Pancreas (tissue), 10 donors: ENCODE measurements around the gene IZUMO2. TPM values are rescaled to one million over a fixed set of nuclear protein-coding genes. Genes with fewer than 3 reads are reported as not detected.

Experiments used
- ATAC-seq, 4 donors: fragments of 200-7000 bp; cut with Tn5 transposase; one replicate each; pipeline versions ENCODE4 v1.8.0 to v1.9.1; 2020; ENCODE audit warnings: mild to moderate bottlenecking in 4 of 4, moderate library complexity in 4 of 4
- DNase-seq, 6 donors: peaks; one replicate each; pipeline ENCODE4 v3.0.0-alpha.2; 2020
- FAIRE-seq: peaks from 2 replicates; lab custom pipeline; 2012; peaks lifted over from hg19 to GRCh38; lab: Jason Lieb, UNC
- H3K27ac ChIP-seq, 4 donors: fragments of 200-600 bp; sonication (generic); 1 replicate in 3 of 4; 2 replicates in 1 of 4; pipeline versions ENCODE4 v1.5.0 to v1.8.0; 2020
- H3K27me3 ChIP-seq, 4 donors: fragments of 200-600 bp; one replicate each; pipeline ENCODE4 v1.8.0; 2021
- H3K36me3 ChIP-seq, 3 donors: fragments of 200-600 bp; sonication (generic) in 1 of 3; one replicate each; pipeline versions ENCODE4 v1.5.0 to v1.8.0; 2020 to 2021
- H3K4me1 ChIP-seq, 3 donors: fragments of 200-600 bp; one replicate each; pipeline ENCODE4 v1.8.0; 2021
- H3K4me3 ChIP-seq, 4 donors: fragments of 200-600 bp; sonication (generic) in 2 of 4; one replicate each; pipeline versions ENCODE4 v1.5.0 to v1.8.0; 2020 to 2021
- H3K9me3 ChIP-seq, 4 donors: fragments of 200-600 bp; one replicate each; pipeline ENCODE4 v1.8.0; 2021
- CTCF ChIP-seq, 4 donors: fragments of 200-600 bp; sonication (generic) in 3 of 4; IDR thresholded peaks; one replicate each; pipeline versions ENCODE4 v1.5.0 to v1.8.0; 2021; ENCODE audit warnings: antibody characterized with exemption in 4 of 4
- WGBS, 2 donors: extraction: QIAGEN DNeasy Blood & Tissue Kit; methylation state at CpG; one replicate each; pipeline ENCODE4 v1.1.7; 2013; 5-methylcytosine and 5-hydroxymethylcytosine counted together
- intact Hi-C, 3 donors: fragments of 100-400 bp; cut with DNase I; formaldehyde crosslinking; loops; one replicate each; pipeline versions ENCODE4 v1.11.1 to v1.14.2; 2022
- polyA plus RNA-seq, 2 donors: library from polyadenylated mRNA; stranded (reverse); fragments of 200-250 nt; gene quantifications; one replicate each; pipeline ENCODE4 v1.2.3, GENCODE V29; 2013
- total RNA-seq, 6 donors: library from RNA; stranded (reverse); fragmentation: NEBNext Ultra II Directional in 4 of 6; extraction: Animal tissue kit (Norgen Biotek cat#: 25700) in 4 of 6; gene quantifications; one replicate each; pipeline versions ENCODE4 v1.2.1 to v1.2.4, GENCODE V29; 2021 to 2023
- donor health status: healthy with polysubstance abuse.
- donor health status: DM: no; HTN: no; CAD: no; lungs with moderate emphysema.
- donor health status: DM: no; HTN: no; CAD: no.
- donor health status: control.
- donor health status: control.
- donor health status: Bipolar disorder and iron deficiency.
- donor health status: DM: yes; HTN: yes; CAD: no.
- donor health status: DM: no; HTN: no; CAD: no.
- donor health status: DM: no; HTN: no; CAD: no.
- donor health status: DM: yes; HTN: yes; CAD: no.

The IZUMO2 gene
- total and polyA plus RNA-seq, 8 donors: not detected

DNA sequence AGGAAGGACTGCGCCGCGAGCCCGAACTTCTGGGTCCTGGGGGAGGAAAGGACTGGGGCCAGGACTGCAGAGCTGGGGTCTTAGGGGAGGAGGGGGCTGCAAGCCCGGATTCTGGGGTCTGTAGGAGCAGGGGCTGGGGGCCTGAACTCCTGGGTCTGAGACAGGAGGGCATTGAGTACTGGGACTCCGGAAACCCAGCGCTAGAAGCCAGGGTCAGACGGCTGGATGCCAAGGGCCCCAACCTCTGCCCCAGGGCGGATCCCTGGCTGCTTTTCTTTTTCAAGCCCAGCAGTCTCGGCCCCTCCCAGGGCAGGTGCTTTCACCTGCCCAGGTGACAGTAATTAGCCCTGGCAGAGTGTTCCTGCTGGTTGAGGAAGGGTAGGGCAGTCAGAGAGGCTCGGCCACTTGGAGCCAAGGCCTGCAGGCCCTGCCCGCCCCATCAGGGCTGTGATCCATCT, 42.6 kb upstream of the IZUMO2 start:
- H3K36me3 ChIP-seq: peaks cover 0 to 4% (median 0%) of the 10 kb centered on the region in 3 donors
- ATAC-seq (peak; percentile 48 to 72 (median 55)), FAIRE-seq (no peak), DNase-seq (peak; percentile 62 to 78 (median 66))
- peak overlapping the region; percentile 67 to 89 (median 82) for H3K27ac ChIP-seq
- H3K4me1 ChIP-seq: peaks cover 0 to 8% (median 6%) of the 10 kb centered on the region in 3 donors
- intact Hi-C loops: no loop called here
- H3K4me3 ChIP-seq: peak overlapping the region; percentile 18 to 56 (median 40)
- 2 to 9% methylated on average over 12 of the region's 12 CpGs for WGBS, 2 donors
- TF ChIP-seq CTCF (IDR thresholded peaks at IDR 0.05): peak in 2 of 4 donors; percentile 12 to 21
- H3K9me3 ChIP-seq: no peaks in the 10 kb centered on the region
- H3K27me3 ChIP-seq: no peaks in the 10 kb centered on the region

GRCh38 chr19:50204811-50205675, 42.0 kb upstream of the IZUMO2 start:
- peaks cover 0 to 8% (median 6%) of the 10 kb centered on the region in 3 donors for H3K4me1 ChIP-seq
- peak overlapping the region; percentile 18 to 56 (median 40) for H3K4me3 ChIP-seq
- H3K27ac ChIP-seq: peak overlapping the region; percentile 67 to 89 (median 82)
- intact Hi-C loops: no loop called here
- no peak for TF ChIP-seq CTCF (IDR thresholded peaks at IDR 0.05)
- 5% methylated on average over 40 to 49 of the region's 49 CpGs for WGBS, 2 donors
- DNase-seq (peak; percentile 90 to 96 (median 94)), FAIRE-seq (no peak), ATAC-seq (peak; percentile 83 to 92 (median 86))
- no peaks in the 10 kb centered on the region for H3K9me3 ChIP-seq
- H3K27me3 ChIP-seq: no peaks in the 10 kb centered on the region
- H3K36me3 ChIP-seq: no peaks in the 10 kb centered on the region

- H3K27ac ChIP-seq: peak overlapping the region; percentile 67 to 78 (median 71)
- H3K27me3 ChIP-seq: no peaks in the 10 kb centered on the region
- 39 to 43% methylated on average over 7 of the region's 7 CpGs for WGBS, 2 donors
- intact Hi-C loops: no loop called here
- ATAC-seq (no peak), FAIRE-seq (no peak), DNase-seq (no peak)
- peaks cover 0 to 12% (median 6%) of the 10 kb centered on the region in 3 donors for H3K4me1 ChIP-seq
- TF ChIP-seq CTCF (IDR thresholded peaks at IDR 0.05): no peak
- no peaks in the 10 kb centered on the region for H3K36me3 ChIP-seq
- peak overlapping the region; percentile 41 to 60 (median 49) for H3K4me3 ChIP-seq
- H3K9me3 ChIP-seq: no peaks in the 10 kb centered on the region
Measured at GRCh38 chr19:50204081-50204428, 41.0 kb upstream of the IZUMO2 start.

DNA sequence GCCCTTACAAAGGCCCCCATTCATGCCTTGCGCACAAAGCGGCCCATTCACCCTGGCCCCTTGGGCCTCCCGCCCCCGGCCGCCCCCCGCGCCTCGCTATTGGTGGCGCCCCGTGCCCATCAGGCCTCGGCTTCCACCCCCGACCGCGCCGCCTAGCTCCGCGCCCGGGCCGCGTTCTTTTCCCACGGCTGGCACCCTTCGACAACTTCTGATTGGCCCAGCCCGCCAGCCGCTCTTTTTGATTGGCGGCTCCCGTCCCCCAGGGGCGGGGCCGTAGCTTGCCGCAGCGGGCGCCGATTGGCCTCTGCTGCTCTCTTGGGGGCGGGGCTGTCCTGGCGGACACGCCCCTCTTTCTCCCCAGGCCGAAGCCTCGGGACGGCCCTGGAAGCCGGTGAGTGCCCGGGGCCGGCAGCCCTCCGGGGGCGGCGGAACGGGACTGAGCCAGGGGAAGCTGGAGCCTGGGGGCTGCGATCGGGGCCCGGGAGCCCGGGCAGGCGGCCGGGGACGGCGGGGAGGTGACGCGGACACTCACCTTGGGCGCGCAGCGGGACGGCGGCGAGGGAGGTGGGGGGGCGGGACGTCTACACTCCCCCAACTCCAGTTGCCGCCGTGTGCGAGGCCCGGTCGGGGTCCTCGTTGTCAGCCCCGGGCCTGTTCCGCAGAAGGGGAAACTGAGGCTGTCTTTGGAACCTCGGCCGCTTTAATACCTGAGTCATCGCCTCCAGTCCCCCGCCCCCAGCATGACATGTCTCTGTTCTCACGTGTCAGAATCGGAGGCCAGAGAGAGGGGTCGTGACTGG, 40.4 kb upstream of the IZUMO2 start, which contains the start of gene MYH14:
TSS of gene MYH14 (plus strand) at position 342 of the 800 bp plus-strand sequence. CDS start 6,744 bp downstream, outside the sequence.
- DNase-seq: peak; percentile 94 to 98 (median 97)
- intact Hi-C loops: no loop called here
- no peak for FAIRE-seq
- peak within 1 kb of the TSS; percentile 41 to 60 (median 49) for H3K4me3 ChIP-seq
- no peaks in the 10 kb centered on the region for H3K36me3 ChIP-seq
- TF ChIP-seq CTCF (IDR thresholded peaks at IDR 0.05): no peak
- H3K9me3 ChIP-seq: no peaks in the 10 kb centered on the region
- peaks cover 5 to 18% (median 6%) of the 10 kb centered on the region in 3 donors for H3K4me1 ChIP-seq
- no peaks in the 10 kb centered on the region for H3K27me3 ChIP-seq
- 1 to 2% methylated on average over 67 to 78 of the region's 78 CpGs for WGBS, 2 donors
- peak; percentile 83 to 92 (median 88) for ATAC-seq
- peak within 1 kb of the TSS; percentile 67 to 78 (median 71) for H3K27ac ChIP-seq
